ENCODE data around the gene MEPCE. TPM values are rescaled to one million over a fixed set of nuclear protein-coding genes. Genes with fewer than 3 reads are reported as not detected.

The MEPCE gene
- total RNA-seq, 2 experiments from 2014 or later = 52.6 to 57.0 TPM

DNA sequence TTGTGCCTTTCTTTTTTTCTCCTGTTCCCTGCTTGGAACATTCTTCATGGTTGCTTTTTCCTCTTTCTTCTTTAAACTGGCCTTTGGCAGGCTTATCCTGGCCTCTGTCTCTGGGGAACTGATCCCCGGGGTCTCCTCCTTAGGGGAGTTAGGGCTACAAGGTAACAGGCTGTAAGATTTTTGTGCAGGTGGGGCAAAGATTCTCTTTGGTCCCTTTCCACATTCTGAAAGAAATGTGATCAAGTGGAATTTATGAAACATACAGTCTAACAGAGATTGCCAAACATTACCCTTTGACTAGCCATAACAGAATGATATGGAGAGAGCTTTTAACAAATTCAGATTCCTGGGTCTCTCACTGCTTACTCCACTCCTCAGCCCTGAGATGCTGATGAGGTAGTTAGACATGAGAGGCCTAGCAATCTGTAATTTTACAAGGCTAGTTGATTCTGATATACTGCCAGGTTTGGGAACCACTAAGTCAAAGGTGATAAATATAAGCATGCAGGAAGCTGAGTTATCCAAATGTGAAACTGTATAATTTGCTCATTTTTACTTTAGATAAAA is 9.9 kb upstream of the MEPCE start:
- H3K9me3 Mint-ChIP-seq = no peaks in the 10 kb centered on the region
- no peaks in the 10 kb centered on the region for H3K36me3 ChIP-seq (ENCODE audit: insufficient read depth, low read length)

DNA sequence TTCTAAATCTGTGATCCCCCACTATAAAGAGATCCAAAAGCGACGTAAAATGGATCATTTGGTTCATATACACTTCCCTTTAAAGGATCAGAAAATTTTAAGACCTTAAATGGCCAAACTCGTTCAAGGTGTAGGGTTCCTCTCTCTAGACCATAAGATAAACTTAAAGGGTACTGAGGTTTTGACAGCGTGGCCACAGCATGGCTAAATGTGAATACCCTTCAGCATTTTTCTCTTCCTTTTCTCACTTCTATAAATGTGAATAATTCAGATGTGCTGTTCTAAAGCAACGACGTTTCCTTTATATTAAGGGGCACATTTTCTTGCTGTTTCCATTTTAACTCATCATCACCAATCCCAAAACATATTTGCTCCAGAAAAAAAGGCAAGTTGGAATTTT is 6.3 kb upstream of the MEPCE start:
- Mint-ChIP-seq H3K9me3 (no peaks in the 10 kb centered on the region), H3K27ac (no peak overlapping the region), H3K27me3 (peaks cover under 1% of the 10 kb centered on the region), H3K4me3 (no peak overlapping the region), H3K4me1 (ENCODE audit: low read depth) (peaks cover 5% of the 10 kb centered on the region), H3K36me3 (ENCODE audit: low read depth) (peaks cover 4% of the 10 kb centered on the region)
- no peak for DNase-seq
- H3K27ac ChIP-seq (ENCODE audit: low read depth in 1 of 2, low read length in 2 of 2) = no peak overlapping the region
- peaks cover 8% of the 10 kb centered on the region for H3K4me1 ChIP-seq (ENCODE audit: insufficient read depth, low read length)
- H3K9me3 ChIP-seq (ENCODE audit: control insufficient read depth in 1 of 2, insufficient read depth in 1 of 2, low read length in 2 of 2) = no peaks in the 10 kb centered on the region
- CTCF ChIA-PET = interaction anchor here (1.6 kb wide), 1 partner anchor 16 kb away, joined by 6 read pairs; no protein-coding TSS in a partner anchor
- TF ChIP-seq, protein P1, sequence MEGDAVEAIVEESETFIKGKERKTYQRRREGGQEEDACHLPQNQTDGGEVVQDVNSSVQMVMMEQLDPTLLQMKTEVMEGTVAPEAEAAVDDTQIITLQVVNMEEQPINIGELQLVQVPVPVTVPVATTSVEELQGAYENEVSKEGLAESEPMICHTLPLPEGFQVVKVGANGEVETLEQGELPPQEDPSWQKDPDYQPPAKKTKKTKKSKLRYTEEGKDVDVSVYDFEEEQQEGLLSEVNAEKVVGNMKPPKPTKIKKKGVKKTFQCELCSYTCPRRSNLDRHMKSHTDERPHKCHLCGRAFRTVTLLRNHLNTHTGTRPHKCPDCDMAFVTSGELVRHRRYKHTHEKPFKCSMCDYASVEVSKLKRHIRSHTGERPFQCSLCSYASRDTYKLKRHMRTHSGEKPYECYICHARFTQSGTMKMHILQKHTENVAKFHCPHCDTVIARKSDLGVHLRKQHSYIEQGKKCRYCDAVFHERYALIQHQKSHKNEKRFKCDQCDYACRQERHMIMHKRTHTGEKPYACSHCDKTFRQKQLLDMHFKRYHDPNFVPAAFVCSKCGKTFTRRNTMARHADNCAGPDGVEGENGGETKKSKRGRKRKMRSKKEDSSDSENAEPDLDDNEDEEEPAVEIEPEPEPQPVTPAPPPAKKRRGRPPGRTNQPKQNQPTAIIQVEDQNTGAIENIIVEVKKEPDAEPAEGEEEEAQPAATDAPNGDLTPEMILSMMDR (IDR thresholded peaks at IDR 0.05) = no peak
- ATAC-seq (ENCODE audit: poor library complexity) = no peak
- intact Hi-C loops (cut with DNase I, micrococcal nuclease) = no loop called here
- no peak overlapping the region for H3K4me3 ChIP-seq (ENCODE audit: low read length)
- no peaks in the 10 kb centered on the region for H3K36me3 ChIP-seq (ENCODE audit: insufficient read depth, low read length)
- POLR2A ChIA-PET = interaction anchor here (0.7 kb wide), 1 partner anchor 33 kb away, joined by 3 read pairs; no protein-coding TSS in a partner anchor
- no peaks in the 10 kb centered on the region for H3K27me3 ChIP-seq (ENCODE audit: control insufficient read depth in 1 of 2, insufficient read depth in 2 of 2, low read length in 2 of 2)

More for the DNA sequence above, 9.9 kb upstream of the MEPCE start:
- POLR2A ChIA-PET = interaction anchor here (1.4 kb wide), 1 partner anchor 10 kb away, joined by 5 read pairs; the partner anchor contains the start of genes MEPCE and ZCWPW1
- ATAC-seq (ENCODE audit: poor library complexity) (no peak), DNase-seq (no peak)
- no peaks in the 10 kb centered on the region for H3K36me3 Mint-ChIP-seq (ENCODE audit: low read depth)
- no peak overlapping the region for H3K4me3 Mint-ChIP-seq
- intact Hi-C loops (cut with DNase I, micrococcal nuclease) = no loop called here
- H3K4me1 Mint-ChIP-seq (ENCODE audit: low read depth) = no peaks in the 10 kb centered on the region
- no peak overlapping the region for H3K27ac ChIP-seq (ENCODE audit: low read depth in 1 of 2, low read length in 2 of 2)
- H3K27ac Mint-ChIP-seq = no peak overlapping the region
- H3K9me3 ChIP-seq (ENCODE audit: control insufficient read depth in 1 of 2, insufficient read depth in 1 of 2, low read length in 2 of 2) = no peaks in the 10 kb centered on the region
- CTCF ChIA-PET = no interaction called here
- TF ChIP-seq, protein P1 (IDR thresholded peaks at IDR 0.05) = no peak
- H3K4me3 ChIP-seq (ENCODE audit: low read length) = no peak overlapping the region
- no peaks in the 10 kb centered on the region for H3K27me3 ChIP-seq (ENCODE audit: control insufficient read depth in 1 of 2, insufficient read depth in 2 of 2, low read length in 2 of 2)
- H3K27me3 Mint-ChIP-seq = no peaks in the 10 kb centered on the region
- no peaks in the 10 kb centered on the region for H3K4me1 ChIP-seq (ENCODE audit: insufficient read depth, low read length)

DNA sequence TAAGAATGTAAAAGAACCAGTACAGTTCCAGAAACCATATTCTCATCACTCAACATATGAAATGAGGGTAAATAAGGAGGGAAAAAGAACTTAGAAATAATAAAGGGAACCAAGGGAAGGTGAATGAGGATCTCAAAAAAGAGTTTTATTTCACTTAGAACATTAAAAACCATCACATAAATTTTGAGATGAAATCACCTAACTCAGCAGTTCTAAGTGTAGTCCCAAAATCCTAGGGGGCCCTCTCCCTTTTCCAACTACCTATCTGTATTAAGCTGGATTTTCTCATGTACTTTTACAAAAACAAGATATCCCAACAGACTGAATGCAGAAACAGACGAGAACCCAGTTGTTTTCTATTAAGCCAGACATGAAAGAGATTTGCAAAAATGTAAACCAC is 4.3 kb upstream of the MEPCE start:
- ChIA-PET CTCF (no interaction called here), POLR2A (interaction anchor here (0.6 kb wide), 1 partner anchor 28 kb away, joined by 3 read pairs; no protein-coding TSS in a partner anchor)
- no peak overlapping the region for H3K4me3 ChIP-seq (ENCODE audit: low read length)
- intact Hi-C loops (cut with DNase I, micrococcal nuclease) = loop anchor here in 1 of 2 experiments (5.0 kb wide), 3 partner anchors 78 to 508 kb away; partner anchors contain the start of gene TRIM4
- ATAC-seq (ENCODE audit: poor library complexity) (no peak), DNase-seq (no peak)
- peak overlapping the region; percentile 32 for H3K4me3 Mint-ChIP-seq
- no peaks in the 10 kb centered on the region for H3K36me3 ChIP-seq (ENCODE audit: insufficient read depth, low read length)
- TF ChIP-seq, protein P1 (IDR thresholded peaks at IDR 0.05) = no peak
- H3K27ac ChIP-seq (ENCODE audit: low read depth in 1 of 2, low read length in 2 of 2) = no peak overlapping the region
- H3K4me1 ChIP-seq (ENCODE audit: insufficient read depth, low read length) = peaks cover 20% of the 10 kb centered on the region
- peaks cover 11% of the 10 kb centered on the region for H3K27me3 Mint-ChIP-seq
- H3K9me3 ChIP-seq (ENCODE audit: control insufficient read depth in 1 of 2, insufficient read depth in 1 of 2, low read length in 2 of 2) = no peaks in the 10 kb centered on the region
- H3K27ac Mint-ChIP-seq = no peak overlapping the region
- peaks cover 21% of the 10 kb centered on the region for H3K36me3 Mint-ChIP-seq (ENCODE audit: low read depth)
- H3K27me3 ChIP-seq (ENCODE audit: control insufficient read depth in 1 of 2, insufficient read depth in 2 of 2, low read length in 2 of 2) = no peaks in the 10 kb centered on the region
- H3K4me1 Mint-ChIP-seq (ENCODE audit: low read depth) = peaks cover 19% of the 10 kb centered on the region
- no peaks in the 10 kb centered on the region for H3K9me3 Mint-ChIP-seq
